Uterus (tissue), 4 donors: ENCODE measurements around the gene C11orf98. TPM values are rescaled to one million over a fixed set of nuclear protein-coding genes. Genes with fewer than 3 reads are reported as not detected.

Experiments used
- DNase-seq, 2 donors: peaks; one replicate each; pipeline ENCODE4 v3.0.0-alpha.2; 2019 to 2020
- H3K27ac ChIP-seq, 2 donors: fragments of 200-600 bp; sonication (generic); 1 replicate in 1 of 2; 2 replicates in 1 of 2; pipeline ENCODE4 v1.5.1; 2016 to 2018
- H3K27me3 ChIP-seq, 2 donors: fragments of 200-600 bp; sonication (generic); one replicate each; pipeline ENCODE4 v1.5.1; 2018 to 2019; ENCODE audit warnings: control low read depth in 1 of 2
- H3K36me3 ChIP-seq, 2 donors: fragments of 200-600 bp; sonication (generic); one replicate each; pipeline ENCODE4 v1.5.1; 2019; ENCODE audit warnings: control low read depth in 1 of 2
- H3K4me1 ChIP-seq, 2 donors: fragments of 200-600 bp; sonication (generic); one replicate each; pipeline ENCODE4 v1.5.1; 2018 to 2019; ENCODE audit warnings: control low read depth in 1 of 2
- H3K4me3 ChIP-seq, 2 donors: fragments of 200-600 bp; sonication (generic); 1 replicate in 1 of 2; 2 replicates in 1 of 2; pipeline ENCODE4 v1.5.1; 2018 to 2019; ENCODE audit warnings: mild to moderate bottlenecking in 1 of 2
- H3K9me3 ChIP-seq, 2 donors: fragments of 200-600 bp; sonication (generic); one replicate each; pipeline ENCODE4 v1.5.1; 2019; ENCODE audit warnings: control low read depth in 1 of 2
- POLR2A ChIP-seq, 2 donors: fragments of 450-650 bp; IDR thresholded peaks; one replicate each; pipeline ENCODE4 v1.6.1; 2016; ENCODE audit warnings: antibody characterized with exemption in 2 of 2, mild to moderate bottlenecking in 1 of 2, moderate library complexity in 1 of 2
- intact Hi-C: fragments of 100-400 bp; cut with DNase I; formaldehyde crosslinking; loops from one replicate; pipeline ENCODE4 v1.15.1; 2023; ENCODE audit warnings: low total_unique reads
- total RNA-seq, 4 donors: library from RNA; depleted of rRNA in 3 of 4; stranded (reverse); fragments of >200 nt in 3 of 4; gene quantifications; one replicate each; pipeline versions ENCODE4 v1.1.0 to v1.2.4, GENCODE V29; 2014 to 2023
- TF ChIP-seq, protein P1 (sequence below), 4 experiments: fragments of 200-600 bp in 2 of 4; fragments of 450-650 bp in 2 of 4; sonication (generic) in 2 of 4; IDR thresholded peaks; one replicate each; pipeline ENCODE4 v1.5.1; 2016 to 2019; ENCODE audit warnings: antibody characterized with exemption in 4 of 4, mild to moderate bottlenecking in 2 of 4, moderate library complexity in 1 of 4
- donor health status: DM: yes; HTN: yes; CAD: no.

C11orf98 gene
- total RNA-seq, 4 donors from 2014 or later, result 4.6 to 35.7 (median 19.5) TPM

DNA sequence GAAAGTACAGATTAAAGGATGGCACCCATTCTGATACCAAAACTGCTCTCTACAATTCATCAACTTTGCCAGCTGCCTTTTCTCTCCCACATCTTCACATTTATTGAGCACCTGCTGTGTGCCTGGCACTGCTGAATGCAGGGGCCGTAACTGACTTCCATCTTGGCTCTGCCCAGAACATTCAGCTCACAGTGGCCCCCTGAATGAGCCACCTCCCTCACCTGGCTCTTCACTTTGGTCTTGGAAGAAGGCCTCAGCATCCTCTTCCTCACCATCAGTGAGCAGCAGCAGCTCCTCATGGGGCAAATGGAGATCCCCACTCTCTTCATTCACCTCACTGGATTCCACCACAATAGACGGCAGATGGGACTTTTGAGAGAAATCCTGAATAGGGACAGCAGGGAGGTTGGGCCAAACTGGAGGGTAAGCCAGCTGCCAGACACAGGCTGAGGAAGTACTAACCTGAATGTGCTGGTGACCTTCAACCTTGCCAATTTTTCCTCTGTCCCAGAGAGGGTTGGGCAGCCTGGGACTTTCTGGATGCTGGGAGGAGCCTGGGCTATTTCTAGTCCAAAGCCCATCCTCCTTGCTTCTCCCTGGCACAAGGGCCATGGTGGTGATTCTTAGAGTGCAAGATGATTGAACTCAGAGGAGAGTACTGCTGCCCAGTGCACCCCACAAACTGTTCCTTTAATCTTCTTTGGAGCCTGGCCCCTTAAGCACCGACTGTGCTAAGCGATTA, 4.6 kb upstream of the C11orf98 start:
- H3K4me1 ChIP-seq, result peaks cover 9 to 15% of the 10 kb centered on the region in 2 donors
- no peak overlapping the region for H3K4me3 ChIP-seq
- H3K27ac ChIP-seq, result no peak overlapping the region
- DNase-seq, result no peak
- H3K27me3 ChIP-seq, result no peaks in the 10 kb centered on the region
- TF ChIP-seq, protein P1, sequence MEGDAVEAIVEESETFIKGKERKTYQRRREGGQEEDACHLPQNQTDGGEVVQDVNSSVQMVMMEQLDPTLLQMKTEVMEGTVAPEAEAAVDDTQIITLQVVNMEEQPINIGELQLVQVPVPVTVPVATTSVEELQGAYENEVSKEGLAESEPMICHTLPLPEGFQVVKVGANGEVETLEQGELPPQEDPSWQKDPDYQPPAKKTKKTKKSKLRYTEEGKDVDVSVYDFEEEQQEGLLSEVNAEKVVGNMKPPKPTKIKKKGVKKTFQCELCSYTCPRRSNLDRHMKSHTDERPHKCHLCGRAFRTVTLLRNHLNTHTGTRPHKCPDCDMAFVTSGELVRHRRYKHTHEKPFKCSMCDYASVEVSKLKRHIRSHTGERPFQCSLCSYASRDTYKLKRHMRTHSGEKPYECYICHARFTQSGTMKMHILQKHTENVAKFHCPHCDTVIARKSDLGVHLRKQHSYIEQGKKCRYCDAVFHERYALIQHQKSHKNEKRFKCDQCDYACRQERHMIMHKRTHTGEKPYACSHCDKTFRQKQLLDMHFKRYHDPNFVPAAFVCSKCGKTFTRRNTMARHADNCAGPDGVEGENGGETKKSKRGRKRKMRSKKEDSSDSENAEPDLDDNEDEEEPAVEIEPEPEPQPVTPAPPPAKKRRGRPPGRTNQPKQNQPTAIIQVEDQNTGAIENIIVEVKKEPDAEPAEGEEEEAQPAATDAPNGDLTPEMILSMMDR (IDR thresholded peaks at IDR 0.05), result no peak
- no peak for TF ChIP-seq POLR2A (IDR thresholded peaks at IDR 0.05)
- intact Hi-C loops, result no loop called here
- H3K9me3 ChIP-seq, result no peaks in the 10 kb centered on the region
- no peaks in the 10 kb centered on the region for H3K36me3 ChIP-seq

DNA sequence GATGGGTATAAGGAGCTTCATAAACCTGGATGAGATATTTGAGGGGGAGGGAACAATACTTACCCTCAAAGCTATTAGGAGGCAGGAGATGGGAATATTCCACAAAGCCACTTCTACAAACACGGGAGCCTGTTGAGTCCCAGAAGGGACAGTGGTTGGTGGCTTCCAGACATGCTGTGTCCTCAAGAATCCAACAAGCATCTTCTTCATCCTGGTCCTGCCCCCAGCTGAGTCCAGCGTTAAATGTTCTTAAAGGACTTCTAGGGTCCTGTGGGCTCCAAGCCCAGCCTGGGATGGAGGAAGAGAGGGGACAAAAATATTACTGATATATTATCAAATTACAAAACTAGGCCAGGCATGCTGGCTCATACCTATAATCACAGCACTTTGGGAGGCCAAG, 2.5 kb upstream of the C11orf98 start:
- TF ChIP-seq POLR2A (IDR thresholded peaks at IDR 0.05), result no peak
- TF ChIP-seq, protein P1 (IDR thresholded peaks at IDR 0.05), result no peak
- Histone ChIP-seq H3K4me1 (peaks cover 9 to 12% of the 10 kb centered on the region in 2 donors), H3K27ac (peak overlapping the region; percentile 7 to 12), H3K9me3 (no peaks in the 10 kb centered on the region), H3K36me3 (no peaks in the 10 kb centered on the region), H3K4me3 (no peak overlapping the region), H3K27me3 (no peaks in the 10 kb centered on the region)
- intact Hi-C loops, result no loop called here
- DNase-seq, result no peak

DNA sequence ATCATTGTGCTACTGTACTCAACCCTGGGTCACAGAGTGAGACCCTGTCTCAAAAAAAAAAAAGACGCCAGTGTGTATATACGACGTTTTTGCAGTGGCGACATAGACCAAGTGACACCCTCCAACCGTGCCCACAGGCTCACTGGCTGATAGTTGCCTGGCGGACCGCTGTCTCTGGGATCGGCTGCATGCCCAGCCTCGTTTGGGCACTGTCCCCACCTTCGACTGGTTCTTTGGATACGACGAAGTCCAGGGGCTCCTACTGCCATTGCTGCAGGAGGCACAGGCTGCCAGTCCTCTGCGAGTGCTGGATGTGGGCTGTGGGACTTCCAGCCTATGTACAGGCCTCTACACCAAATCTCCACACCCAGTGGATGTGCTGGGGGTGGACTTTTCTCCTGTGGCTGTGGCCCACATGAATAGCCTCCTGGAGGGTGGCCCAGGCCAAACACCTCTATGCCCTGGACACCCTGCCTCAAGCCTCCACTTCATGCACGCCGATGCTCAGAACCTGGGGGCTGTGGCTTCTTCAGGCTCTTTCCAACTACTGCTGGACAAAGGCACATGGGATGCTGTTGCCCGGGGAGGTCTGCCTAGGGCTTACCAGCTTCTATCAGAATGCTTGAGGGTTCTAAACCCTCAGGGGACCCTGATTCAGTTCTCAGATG, 1.4 kb upstream of the C11orf98 start:
- TF ChIP-seq POLR2A (IDR thresholded peaks at IDR 0.05), result no peak
- TF ChIP-seq, protein P1 (IDR thresholded peaks at IDR 0.05), result no peak
- no peaks in the 10 kb centered on the region for H3K27me3 ChIP-seq
- H3K4me1 ChIP-seq, result peaks cover 9 to 12% of the 10 kb centered on the region in 2 donors
- no peak for DNase-seq
- no peaks in the 10 kb centered on the region for H3K9me3 ChIP-seq
- intact Hi-C loops, result no loop called here
- no peaks in the 10 kb centered on the region for H3K36me3 ChIP-seq
- peak overlapping the region; percentile 75 to 92 for H3K4me3 ChIP-seq
- H3K27ac ChIP-seq, result peak overlapping the region; percentile 88 to 89

DNA sequence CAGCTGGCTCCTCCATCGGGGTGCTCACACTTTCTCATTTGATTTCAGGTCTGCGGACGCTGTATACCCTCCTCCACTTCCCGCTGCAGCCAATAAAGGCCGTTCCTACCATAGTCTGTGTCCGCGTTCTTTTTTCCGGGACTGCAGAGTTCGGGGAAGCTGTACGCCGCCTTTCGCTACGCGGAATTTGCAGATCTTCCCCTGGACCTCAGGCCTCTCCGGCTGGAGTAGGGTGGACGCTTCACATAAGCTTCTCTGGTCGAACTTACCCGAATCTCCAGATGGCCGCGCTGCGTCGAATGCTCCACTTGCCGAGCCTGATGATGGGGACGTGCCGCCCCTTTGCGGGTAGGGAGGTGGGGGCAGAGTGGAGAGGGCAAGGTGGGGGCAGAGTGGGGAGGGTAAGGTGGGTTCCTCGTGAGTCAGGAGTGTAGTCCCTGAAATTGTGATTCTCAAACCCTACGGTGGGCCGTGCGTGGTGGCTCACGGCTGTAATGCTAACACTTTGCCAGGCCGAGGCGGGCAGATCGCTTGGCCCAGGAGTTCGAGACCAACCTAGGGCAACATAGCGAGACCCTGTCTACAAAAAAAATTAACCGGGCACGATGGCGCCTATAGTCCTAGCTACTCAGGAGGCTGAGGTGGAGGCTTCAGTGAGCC, 719 bp upstream of the C11orf98 start:
- TF ChIP-seq, protein P1 (IDR thresholded peaks at IDR 0.05), result no peak
- TF ChIP-seq POLR2A (IDR thresholded peaks at IDR 0.05), result no peak
- peak; percentile 52 to 59 for DNase-seq
- peaks cover 9 to 12% of the 10 kb centered on the region in 2 donors for H3K4me1 ChIP-seq
- H3K27me3 ChIP-seq, result no peaks in the 10 kb centered on the region
- H3K36me3 ChIP-seq, result no peaks in the 10 kb centered on the region
- H3K27ac ChIP-seq, result peak overlapping the region; percentile 88 to 89
- H3K4me3 ChIP-seq, result peak overlapping the region; percentile 75 to 92
- H3K9me3 ChIP-seq, result no peaks in the 10 kb centered on the region
- intact Hi-C loops, result no loop called here
